ENCODE measurements around the gene PSMC4.

Gene PSMC4

DNA sequence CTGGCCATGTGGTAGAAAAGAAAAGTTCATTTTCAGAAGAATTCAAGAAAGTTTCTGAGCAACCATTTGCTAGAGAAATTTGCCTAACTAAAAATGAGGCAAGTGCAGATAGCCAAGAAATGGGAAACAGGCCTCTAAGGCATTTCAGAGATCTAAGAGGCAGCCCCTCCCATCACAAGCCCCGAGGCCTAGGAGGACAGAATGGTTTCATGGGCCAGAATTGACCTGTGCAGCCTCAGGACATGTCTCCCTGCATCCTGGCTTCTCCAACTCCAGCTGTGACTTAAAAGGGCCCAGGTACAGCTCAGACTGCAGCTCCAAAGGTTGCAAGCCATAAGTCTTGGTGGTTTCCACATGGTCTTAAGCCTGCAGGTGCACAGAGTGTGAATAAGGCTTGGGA is 22.6 kb downstream of the PSMC4 start:
- DNase-seq (ENCODE audit: low spot score) = no peak

DNA sequence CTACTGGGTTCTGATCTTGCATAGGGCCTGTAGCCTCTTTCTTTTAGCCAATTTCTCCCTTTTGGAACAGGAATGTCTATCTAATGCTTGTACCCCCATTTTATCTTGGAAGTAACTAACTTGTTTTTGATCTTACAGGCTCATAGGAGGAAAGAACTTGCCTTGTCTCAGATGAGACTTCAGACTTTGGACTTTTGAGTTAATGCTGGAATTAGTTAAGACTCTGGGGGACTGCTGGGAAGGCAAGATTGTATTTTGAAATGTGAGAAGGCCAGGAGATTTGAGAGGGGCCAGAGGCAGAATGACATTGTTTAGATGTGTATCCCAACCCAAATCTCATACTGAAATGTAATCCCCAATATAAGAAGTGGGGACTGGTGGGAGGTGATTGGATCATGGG is 23.4 kb downstream of the PSMC4 start:
- no peak for DNase-seq (ENCODE audit: low spot score)

DNA sequence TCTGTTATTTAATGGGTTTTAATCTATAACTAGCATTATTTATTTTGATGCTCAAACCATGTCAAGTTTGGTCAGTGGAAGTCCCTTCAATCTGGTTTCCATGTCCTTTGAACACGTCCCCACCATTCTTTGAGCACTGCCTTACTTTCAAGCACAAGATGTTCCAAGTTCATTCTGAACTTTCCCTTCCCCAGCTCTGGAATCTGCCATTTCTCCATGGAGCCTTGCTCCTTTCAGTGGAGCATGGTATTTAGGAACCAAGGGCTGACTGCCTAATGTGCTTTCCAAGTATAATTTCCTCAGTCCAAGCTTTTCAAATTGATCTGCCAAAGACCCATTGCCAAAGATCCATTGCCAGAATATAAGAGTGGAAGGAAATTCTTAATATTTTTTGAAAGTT is 24.8 kb downstream of the PSMC4 start:
- no peak for DNase-seq (ENCODE audit: low spot score)

DNA sequence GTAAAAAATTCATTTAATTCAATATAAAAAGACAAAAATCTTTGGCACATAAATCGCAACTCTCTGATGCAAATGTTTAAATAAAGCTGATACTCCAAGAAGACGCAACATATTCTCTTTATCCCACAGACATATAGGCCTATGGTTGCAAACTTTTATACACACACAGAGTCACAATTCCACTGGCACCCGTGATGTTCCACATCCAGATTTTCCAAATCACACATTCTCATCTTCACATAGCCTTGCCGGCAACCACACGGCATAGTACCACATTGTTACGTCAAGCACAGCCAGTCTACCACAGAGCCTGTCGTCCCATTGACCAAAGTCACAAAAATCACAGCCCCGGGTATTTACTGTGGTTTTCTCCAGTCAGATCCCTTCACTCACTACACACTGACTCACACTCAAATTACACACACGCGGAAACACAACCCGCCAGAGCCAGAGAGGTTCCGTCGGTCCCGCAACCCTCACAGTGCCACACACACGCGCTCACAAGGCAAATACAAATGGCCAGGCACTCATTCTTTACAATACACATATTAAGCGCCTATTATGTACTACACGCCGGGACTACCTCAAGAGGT is 25.3 kb downstream of the PSMC4 start:
- DNase-seq (ENCODE audit: low spot score) = no peak

DNA sequence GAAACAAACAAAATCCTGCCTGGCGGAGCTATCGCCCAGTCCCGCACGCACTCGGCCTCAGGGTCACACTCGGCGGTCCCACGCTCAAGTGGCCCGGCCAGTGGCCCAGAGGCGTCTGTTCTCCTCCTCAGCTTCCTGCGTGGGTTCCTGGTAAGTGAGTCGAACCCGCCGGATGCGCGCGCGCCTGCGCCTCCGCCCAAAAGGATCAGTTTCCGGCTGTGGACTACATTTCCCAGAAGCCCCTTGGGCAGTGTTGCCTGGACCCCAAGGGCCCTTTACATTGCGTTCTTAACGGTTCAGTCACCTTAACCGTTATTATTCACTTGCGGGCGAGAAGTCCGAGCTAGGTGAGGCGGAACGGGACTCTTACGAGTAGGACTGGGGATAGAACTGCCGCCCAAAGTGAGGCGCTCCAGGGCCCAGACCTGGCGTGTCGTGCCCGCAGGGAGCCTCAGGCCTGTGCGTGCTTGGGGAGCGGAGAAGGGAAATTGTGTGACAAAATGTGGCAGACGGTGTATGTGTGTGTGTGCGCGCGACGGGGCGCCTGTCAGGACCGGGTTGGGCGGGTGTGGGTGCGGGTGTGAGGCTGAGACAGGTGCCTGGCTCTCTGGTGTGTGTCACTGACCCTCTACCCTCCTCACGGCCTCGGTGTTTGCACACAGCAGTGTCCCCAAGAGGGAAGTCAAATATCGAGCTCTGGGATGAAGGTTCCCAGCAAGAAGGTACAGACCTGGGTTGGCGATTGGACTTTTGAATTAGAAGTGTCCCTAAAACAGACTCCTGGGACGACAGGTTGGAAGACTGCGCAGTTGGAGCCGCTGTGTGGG is 26.1 kb downstream of the PSMC4 start, which contains the start of gene ZNF546:
ZNF546 (plus strand) TSS at position 250 of the 827 bp plus-strand sequence. CDS start 1,267 bp downstream, outside the sequence.
- peak; percentile 91 for DNase-seq (ENCODE audit: low spot score)

DNA sequence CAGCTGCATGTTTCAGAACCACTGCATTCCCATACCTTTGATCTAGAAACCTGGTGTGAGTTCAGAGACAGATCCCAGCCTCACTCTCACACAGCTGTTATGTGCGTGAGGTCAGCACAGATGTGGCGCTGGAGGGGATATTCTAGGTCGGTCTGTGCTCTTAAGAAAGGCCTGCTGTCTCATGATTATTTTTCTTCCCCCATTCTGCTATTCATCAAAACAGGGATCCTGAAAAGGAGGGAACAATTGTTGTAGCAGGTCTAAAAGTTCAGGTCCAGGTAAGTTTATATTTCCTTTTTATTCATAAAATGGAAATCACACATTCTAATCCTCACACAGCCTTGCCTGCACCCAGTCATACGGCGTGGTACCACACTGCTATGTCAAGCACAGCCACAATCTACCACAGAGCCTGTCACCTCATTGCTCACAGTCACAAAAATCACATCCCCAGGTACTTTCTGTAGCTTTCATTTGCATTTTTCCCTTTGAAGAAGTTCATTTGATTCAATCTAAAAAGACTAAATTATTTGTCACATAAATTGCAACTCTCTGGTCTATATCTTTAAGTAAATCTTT is 26.8 kb downstream of the PSMC4 start:
- no peak for DNase-seq (ENCODE audit: low spot score)

DNA sequence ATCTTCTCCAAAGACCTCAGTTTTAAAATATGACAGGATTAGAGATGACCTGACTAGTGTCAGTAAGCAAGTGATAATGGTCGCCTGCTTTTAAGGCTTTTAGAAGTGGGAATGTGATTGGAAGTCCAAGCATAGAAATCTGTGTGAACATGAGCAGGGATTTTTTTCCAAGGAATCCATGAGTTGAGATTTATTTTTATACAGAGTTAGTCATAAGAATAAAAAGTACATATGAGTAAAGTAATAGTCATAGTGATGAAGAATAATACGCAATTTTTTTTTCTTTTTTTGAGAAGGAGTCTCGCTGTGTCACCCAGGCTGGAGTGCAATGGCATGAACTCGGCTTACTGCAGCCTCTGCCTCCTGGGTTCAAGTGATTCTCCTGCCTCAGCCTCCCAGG is 27.5 kb downstream of the PSMC4 start:
- no peak for DNase-seq (ENCODE audit: low spot score)

DNA sequence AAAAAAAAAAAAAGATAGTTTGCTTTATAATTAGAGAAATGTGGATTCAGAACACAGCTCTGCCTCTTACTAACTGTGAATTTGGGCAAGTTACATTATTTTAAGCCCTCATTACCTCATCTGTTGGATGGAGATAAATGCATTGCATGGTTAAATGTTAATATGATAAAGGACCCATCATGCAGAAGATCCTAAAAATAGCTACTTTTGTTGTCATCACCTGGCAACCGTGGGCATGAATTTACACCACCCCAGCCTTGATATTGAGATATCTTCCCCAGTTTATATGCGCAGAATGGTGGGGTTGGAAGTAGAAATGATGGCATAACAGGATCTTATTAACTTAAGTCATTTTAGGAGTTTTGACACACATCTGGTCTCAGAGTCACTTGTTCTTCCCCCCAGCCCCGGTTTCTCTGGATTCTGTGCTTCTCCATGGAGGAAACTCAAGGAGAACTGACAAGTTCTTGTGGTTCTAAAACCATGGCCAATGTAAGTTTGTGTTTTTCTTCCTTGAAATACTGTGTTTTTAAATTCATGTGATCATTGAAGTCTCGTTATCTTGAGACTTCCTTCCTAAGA is 34.8 kb downstream of the PSMC4 start:
- no peak for DNase-seq (ENCODE audit: low spot score)

DNA sequence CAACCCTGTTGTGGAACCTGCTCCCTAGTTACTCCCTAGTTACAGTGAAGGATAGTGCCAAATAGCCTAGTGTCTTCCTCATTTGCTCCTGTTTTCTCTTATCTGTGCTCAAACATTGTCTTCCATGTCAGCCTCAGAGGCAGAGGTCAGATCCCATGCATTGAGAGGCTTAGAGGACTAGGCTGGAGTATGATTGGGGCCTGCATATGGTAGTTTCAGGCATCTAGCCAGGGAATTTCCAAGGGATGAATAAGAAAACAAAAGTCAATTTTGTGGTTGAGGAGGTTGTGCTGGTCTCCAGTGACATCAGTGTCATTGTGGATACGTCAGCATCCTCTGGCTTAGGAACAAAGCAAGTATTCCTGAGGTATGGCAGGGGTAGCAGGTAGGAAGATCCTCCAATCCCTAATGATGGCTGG is 35.3 kb downstream of the PSMC4 start:
- no peak for DNase-seq (ENCODE audit: low spot score)

DNA sequence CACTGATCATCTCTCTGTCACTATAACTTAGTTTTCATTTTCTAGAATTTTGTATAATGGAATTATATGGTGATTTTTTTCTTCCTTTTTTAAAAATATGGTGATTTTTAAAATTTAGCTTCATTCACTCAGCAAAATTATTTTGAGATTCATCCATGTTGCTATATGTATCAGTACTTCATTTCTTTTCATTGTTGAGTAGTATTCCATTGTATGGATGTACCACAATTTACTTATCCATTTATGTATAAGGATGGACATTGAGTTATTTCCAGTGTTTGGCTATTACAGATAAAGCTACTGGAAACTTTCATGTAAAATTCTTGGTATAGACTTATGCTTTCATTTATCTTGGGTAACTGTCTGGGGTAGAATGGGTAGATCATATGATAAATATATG is 38.7 kb downstream of the PSMC4 start:
- DNase-seq (ENCODE audit: low spot score) = no peak

DNA sequence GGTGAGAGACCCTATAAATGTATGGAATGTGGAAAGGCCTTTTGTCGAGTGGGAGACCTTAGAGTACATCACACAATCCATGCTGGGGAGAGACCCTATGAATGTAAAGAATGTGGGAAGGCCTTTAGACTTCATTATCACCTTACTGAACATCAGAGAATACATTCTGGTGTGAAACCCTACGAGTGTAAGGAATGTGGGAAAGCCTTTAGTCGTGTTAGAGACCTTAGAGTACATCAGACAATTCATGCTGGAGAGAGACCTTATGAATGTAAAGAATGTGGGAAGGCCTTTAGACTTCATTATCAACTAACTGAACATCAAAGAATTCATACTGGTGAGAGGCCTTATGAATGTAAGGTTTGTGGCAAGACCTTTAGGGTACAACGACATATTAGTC is 43.0 kb downstream of the PSMC4 start:
- no peak for DNase-seq (ENCODE audit: low spot score)

DNA sequence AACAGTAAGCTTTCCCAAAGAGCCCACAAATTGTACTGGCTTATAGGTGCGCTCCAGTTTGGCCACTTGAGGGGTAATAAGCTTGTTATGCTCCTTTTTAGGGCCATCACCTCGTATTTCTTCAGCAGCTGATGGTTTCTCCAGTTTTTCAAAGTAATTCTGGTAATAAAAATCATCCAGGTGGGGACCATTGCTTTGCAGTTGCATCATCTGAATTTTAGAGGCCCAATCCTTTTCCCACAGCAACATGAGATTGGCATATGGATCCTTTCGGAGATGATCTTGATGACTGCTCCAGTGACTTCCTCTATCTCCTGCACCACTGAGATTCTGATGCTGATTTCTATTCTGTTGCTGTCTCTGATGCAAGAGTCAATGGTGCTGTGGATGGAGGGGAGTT is 53.0 kb downstream of the PSMC4 start:
- DNase-seq (ENCODE audit: low spot score) = no peak

DNA sequence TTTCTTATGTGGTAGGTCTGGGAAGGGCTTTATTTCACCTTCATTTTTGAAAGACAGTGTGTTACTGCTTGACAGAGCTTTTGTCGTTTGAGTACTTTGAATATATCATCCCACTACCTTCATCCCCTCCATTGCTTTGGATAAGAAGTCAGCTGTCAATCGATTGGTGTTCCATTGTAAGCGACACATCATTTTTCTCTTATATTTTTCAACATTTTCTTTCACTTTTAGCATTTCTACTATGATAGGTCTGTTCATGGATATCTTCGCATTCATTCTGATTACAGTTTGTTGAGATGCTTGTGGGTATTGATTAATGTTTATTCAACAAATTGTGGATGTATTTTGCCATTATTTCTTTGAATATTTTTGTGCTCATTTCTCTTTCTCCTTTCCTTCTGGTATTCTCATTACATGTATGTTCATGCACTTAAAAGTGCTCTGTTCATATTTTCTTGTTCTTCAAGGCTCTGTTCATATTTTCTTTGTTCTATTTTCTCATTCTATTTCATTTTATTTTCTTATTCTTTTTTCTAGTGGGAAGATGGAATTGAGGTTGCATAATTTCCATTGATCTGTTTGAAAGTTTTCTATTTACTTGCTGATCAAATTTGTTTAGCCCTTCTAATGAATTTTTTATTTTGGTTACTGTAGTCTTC is 55.1 kb downstream of the PSMC4 start:
- DNase-seq (ENCODE audit: low spot score) = no peak

DNA sequence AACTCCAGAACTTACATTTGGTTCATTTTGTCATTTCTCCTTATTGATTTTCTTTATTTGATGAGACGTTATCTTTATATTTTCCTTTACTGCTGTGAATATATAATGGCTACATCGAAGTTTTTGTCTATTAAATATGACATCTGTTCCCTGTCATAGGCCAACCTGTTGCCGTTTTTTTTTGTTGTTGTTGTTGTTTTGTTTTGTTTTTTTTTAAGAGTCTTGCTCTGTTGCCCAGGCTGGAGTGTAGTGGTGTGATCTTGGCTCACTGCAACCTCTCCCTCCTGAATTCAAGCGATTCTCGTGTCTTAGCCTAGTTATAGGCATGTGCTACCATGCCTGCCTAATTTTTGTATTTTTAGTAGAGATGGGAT is 55.6 kb downstream of the PSMC4 start:
- no peak for DNase-seq (ENCODE audit: low spot score)

All from CD4-positive, alpha-beta T cell treated with Interleukin-6 at 100 ng/mL for 8 hours (primary cell).